Neural progenitor cell (in vitro differentiated cells): ENCODE measurements around the gene RAB3GAP2. TPM values are rescaled to one million over a fixed set of nuclear protein-coding genes. Genes with fewer than 3 reads are reported as not detected.

Source experiments
- DNase-seq: peaks from one replicate; pipeline ENCODE4 v3.0.0-alpha.2; 2016; ENCODE audit warnings: low spot score
- H2AFZ ChIP-seq: fragments of 200-600 bp; sonication (generic); replicated peaks from 2 replicates; pipeline ENCODE4 v1.6.1; 2016; ENCODE audit warnings: antibody characterized with exemption
- H3F3A ChIP-seq: fragments of 200-600 bp; sonication (generic); 2 replicates; pipeline ENCODE4 v1.6.1; 2016; ENCODE audit warnings: antibody characterized with exemption, low read depth
- H3K27ac ChIP-seq: fragments of 200-600 bp; sonication (generic); 2 replicates; pipeline ENCODE4 v1.5.1; 2016; ENCODE audit warnings: mild to moderate bottlenecking
- H3K27me3 ChIP-seq: fragments of 200-600 bp; sonication (generic); 2 replicates; pipeline ENCODE4 v1.6.1; 2016; ENCODE audit warnings: mild to moderate bottlenecking, moderate library complexity
- H3K36me3 ChIP-seq: fragments of 200-600 bp; sonication (generic); 2 replicates; pipeline ENCODE4 v1.5.1; 2016
- H3K4me1 ChIP-seq: fragments of 200-600 bp; sonication (generic); 2 replicates; pipeline ENCODE4 v1.6.1; 2016; ENCODE audit warnings: mixed run types
- H3K4me2 ChIP-seq: fragments of 200-600 bp; sonication (generic); 2 replicates; pipeline ENCODE4 v1.6.1; 2016
- H3K4me3 ChIP-seq: fragments of 200-600 bp; sonication (generic); 2 replicates; pipeline ENCODE4 v1.5.1; 2016
- H3K79me2 ChIP-seq: fragments of 200-600 bp; sonication (generic); 2 replicates; pipeline ENCODE4 v1.6.1; 2016; ENCODE audit warnings: low read depth
- H3K9ac ChIP-seq: fragments of 200-600 bp; sonication (generic); 2 replicates; pipeline ENCODE4 v1.6.1; 2016
- H3K9me3 ChIP-seq: fragments of 200-600 bp; sonication (generic); 2 replicates; pipeline ENCODE4 v1.5.1; 2016; ENCODE audit warnings: low read depth
- H4K20me1 ChIP-seq: fragments of 200-600 bp; sonication (generic); 2 replicates; pipeline ENCODE4 v1.6.1; 2016; ENCODE audit warnings: low read depth
- H3K27ac Mint-ChIP-seq: 3 replicates; pipeline ENCODE4 v1.8.0; 2021; ENCODE audit warnings: mixed read lengths
- H3K27me3 Mint-ChIP-seq: 2 replicates; pipeline ENCODE4 v1.8.0; 2022; ENCODE audit warnings: low read depth, mild to moderate bottlenecking, inconsistent platforms, moderate library complexity, mixed read lengths; ENCODE audit not compliant: insufficient read depth
- H3K36me3 Mint-ChIP-seq: 3 replicates; pipeline ENCODE4 v1.8.0; 2021; ENCODE audit warnings: mixed read lengths
- H3K4me1 Mint-ChIP-seq: 3 replicates; pipeline ENCODE4 v1.8.0; 2021; ENCODE audit warnings: mixed read lengths
- H3K4me3 Mint-ChIP-seq: 3 replicates; pipeline ENCODE4 v1.8.0; 2021; ENCODE audit warnings: mild to moderate bottlenecking, moderate library complexity, mixed read lengths
- H3K9me3 Mint-ChIP-seq: 3 replicates; pipeline ENCODE4 v1.8.0; 2020; ENCODE audit warnings: mixed read lengths
- CTCF ChIP-seq: fragments of 200-600 bp; sonication (generic); IDR thresholded peaks from 2 replicates; pipeline ENCODE4 v1.5.1; 2017; ENCODE audit warnings: antibody characterized with exemption, mild to moderate bottlenecking
- EZH2 ChIP-seq: fragments of 200-600 bp; sonication (generic); IDR thresholded peaks from 2 replicates; pipeline ENCODE4 v1.6.1; 2017; ENCODE audit warnings: antibody characterized with exemption, mild to moderate bottlenecking, moderate library complexity
- EZH2phosphoT487 ChIP-seq: fragments of 200-600 bp; sonication (generic); IDR thresholded peaks from 2 replicates; pipeline ENCODE4 v1.6.1; 2017; ENCODE audit warnings: antibody characterized with exemption
- total RNA-seq: library from RNA; depleted of rRNA; stranded (reverse); fragments of >200 nt; gene quantifications from 2 replicates; pipeline ENCODE4 v1.2.3, GENCODE V29; 2015; ENCODE audit warnings: low replicate concordance

RAB3GAP2 gene
- total RNA-seq, 1 donor from 2014 or later, result 36.4 TPM

- Histone ChIP-seq H3K9ac (no peak overlapping the region), H3K27me3 (no peaks in the 10 kb centered on the region), H3K27ac (no peak overlapping the region), H3K79me2 (no peaks in the 10 kb centered on the region), H3F3A (no peaks in the 10 kb centered on the region), H4K20me1 (no peaks in the 10 kb centered on the region), H2AFZ (no peak overlapping the region), H3K4me3 (no peak overlapping the region), H3K36me3 (peaks cover 9% of the 10 kb centered on the region), H3K9me3 (no peaks in the 10 kb centered on the region), H3K4me2 (no peak overlapping the region), H3K4me1 (no peaks in the 10 kb centered on the region)
- H3K27me3 Mint-ChIP-seq, result no peaks in the 10 kb centered on the region
- H3K27ac Mint-ChIP-seq, result no peak overlapping the region
- DNase-seq, result no peak
- H3K4me1 Mint-ChIP-seq, result no peaks in the 10 kb centered on the region
- peaks cover 14% of the 10 kb centered on the region for H3K36me3 Mint-ChIP-seq
- no peaks in the 10 kb centered on the region for H3K9me3 Mint-ChIP-seq
- no peak overlapping the region for H3K4me3 Mint-ChIP-seq
- TF ChIP-seq EZH2phosphoT487 (no peak), CTCF (no peak), EZH2 (no peak)
These were observed 76.6 kb downstream of the RAB3GAP2 start for GRCh38 chr1:220195701-220196100.

DNA sequence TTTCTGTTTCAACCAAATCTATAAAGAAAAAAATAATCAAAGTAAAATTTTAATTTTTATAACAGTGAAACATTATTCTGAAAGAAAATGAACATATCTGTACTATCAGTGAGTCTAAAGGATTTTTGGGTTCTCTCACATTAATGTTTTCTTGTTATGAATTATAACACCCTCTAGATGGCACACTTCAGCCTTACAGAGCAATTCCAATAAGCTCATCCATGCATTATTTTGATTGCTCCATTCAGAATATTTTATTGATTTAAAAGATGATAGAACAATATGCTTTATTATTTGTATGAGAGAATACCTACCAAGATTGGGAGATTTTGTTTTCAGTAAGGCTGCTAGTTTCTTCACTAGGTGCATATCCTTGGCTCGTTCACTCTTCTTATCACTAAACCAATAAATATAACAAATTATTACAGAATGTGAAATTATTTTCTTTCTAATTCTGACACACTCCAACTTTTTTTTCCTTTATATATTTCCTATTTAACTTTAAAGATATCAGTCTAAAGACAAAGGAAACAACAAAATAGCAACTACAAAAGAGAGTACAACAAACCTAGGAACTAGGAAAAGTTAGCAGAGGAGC, 82.4 kb downstream of the RAB3GAP2 start:
- Histone ChIP-seq H3K4me2 (no peak overlapping the region), H3K27ac (no peak overlapping the region), H3F3A (peaks cover 5% of the 10 kb centered on the region), H2AFZ (no peak overlapping the region), H3K4me3 (no peak overlapping the region), H3K27me3 (no peaks in the 10 kb centered on the region), H4K20me1 (no peaks in the 10 kb centered on the region), H3K79me2 (no peaks in the 10 kb centered on the region), H3K9ac (no peak overlapping the region), H3K9me3 (no peaks in the 10 kb centered on the region), H3K36me3 (peaks cover 7% of the 10 kb centered on the region), H3K4me1 (peaks cover 7% of the 10 kb centered on the region)
- Mint-ChIP-seq H3K4me1 (no peaks in the 10 kb centered on the region), H3K4me3 (no peak overlapping the region), H3K27me3 (no peaks in the 10 kb centered on the region), H3K9me3 (no peaks in the 10 kb centered on the region), H3K27ac (no peak overlapping the region), H3K36me3 (peaks cover 13% of the 10 kb centered on the region)
- TF ChIP-seq EZH2phosphoT487, result no peak
- TF ChIP-seq EZH2, result no peak
- TF ChIP-seq CTCF, result peak; percentile 54
- DNase-seq, result peak; percentile 5

DNA sequence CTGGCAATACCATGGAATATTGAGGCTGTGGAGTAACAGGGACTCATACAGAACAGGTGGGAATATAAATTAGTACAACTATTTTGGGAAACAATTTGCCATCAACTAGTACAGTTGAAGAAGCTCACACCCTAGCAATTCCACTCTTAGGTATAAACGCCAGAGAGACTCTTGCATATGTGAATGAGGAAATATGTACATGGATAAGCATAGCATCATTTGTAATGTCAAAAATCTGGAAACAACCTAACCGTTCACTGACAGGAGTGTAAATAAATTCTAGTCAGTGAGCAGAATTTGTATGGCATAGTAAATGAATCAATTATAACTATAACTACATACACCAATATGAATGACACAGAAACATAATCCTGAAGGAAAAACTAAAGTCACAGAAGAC, 83.7 kb downstream of the RAB3GAP2 start:
- H3K27me3 ChIP-seq, result no peaks in the 10 kb centered on the region
- H3K27ac ChIP-seq, result no peak overlapping the region
- no peak overlapping the region for H3K4me3 ChIP-seq
- no peaks in the 10 kb centered on the region for H3K4me1 Mint-ChIP-seq
- no peaks in the 10 kb centered on the region for H3K9me3 Mint-ChIP-seq
- H3K79me2 ChIP-seq, result no peaks in the 10 kb centered on the region
- TF ChIP-seq EZH2phosphoT487 (no peak), EZH2 (no peak), CTCF (no peak)
- H3K9me3 ChIP-seq, result no peaks in the 10 kb centered on the region
- no peak overlapping the region for H3K9ac ChIP-seq
- peaks cover 5% of the 10 kb centered on the region for H3F3A ChIP-seq
- peaks cover 4% of the 10 kb centered on the region for H3K36me3 ChIP-seq
- peaks cover 7% of the 10 kb centered on the region for H3K4me1 ChIP-seq
- peaks cover 11% of the 10 kb centered on the region for H3K36me3 Mint-ChIP-seq
- no peak overlapping the region for H2AFZ ChIP-seq
- no peak for DNase-seq
- H3K4me2 ChIP-seq, result no peak overlapping the region
- no peaks in the 10 kb centered on the region for H4K20me1 ChIP-seq
- no peaks in the 10 kb centered on the region for H3K27me3 Mint-ChIP-seq
- H3K27ac Mint-ChIP-seq, result no peak overlapping the region
- no peak overlapping the region for H3K4me3 Mint-ChIP-seq
